Suprapubic skin (tissue), 4 donors: ENCODE results near the gene SRXN1.

Source experiments
- POLR2A ChIP-seq, 2 donors: fragments of 450-650 bp; IDR thresholded peaks; one replicate each; pipeline ENCODE4 v1.6.1; 2017; ENCODE audit warnings: antibody characterized with exemption in 2 of 2, mild to moderate bottlenecking in 2 of 2, moderate library complexity in 2 of 2
- POLR2AphosphoS5 ChIP-seq, 3 donors: sonication (generic); formaldehyde crosslinking; IDR thresholded peaks; one replicate each; pipeline ENCODE4 v1.6.1; 2017; ENCODE audit warnings: antibody characterized with exemption in 3 of 3
- TF ChIP-seq, protein P1 (sequence below), 2 donors: fragments of 200-600 bp in 1 of 2; fragments of 450-650 bp in 1 of 2; sonication (generic) in 1 of 2; IDR thresholded peaks; one replicate each; pipeline ENCODE4 v1.5.1; 2016 to 2019; ENCODE audit warnings: antibody characterized with exemption in 2 of 2, mild to moderate bottlenecking in 1 of 2, moderate library complexity in 1 of 2

DNA sequence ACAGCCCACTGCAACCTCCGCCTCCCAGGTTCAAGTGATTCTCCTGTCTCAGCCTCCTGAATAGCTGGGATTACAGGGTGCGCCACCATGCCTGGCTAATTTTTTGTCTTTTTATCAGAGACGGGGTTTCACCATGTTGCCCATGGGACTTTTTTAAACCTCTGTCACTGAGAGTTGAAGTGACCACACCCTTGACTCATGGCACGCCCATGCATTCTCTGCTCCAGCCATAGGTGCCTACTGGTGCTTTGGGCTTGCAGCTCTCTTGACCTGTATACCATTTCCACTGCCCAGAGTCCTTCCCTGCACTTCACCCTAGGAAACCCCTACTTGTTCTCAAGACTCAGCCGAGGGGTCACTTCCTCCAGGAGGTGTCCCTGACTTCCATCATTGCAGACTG is 25.0 kb upstream of the SRXN1 start:
- TF ChIP-seq, protein P1, sequence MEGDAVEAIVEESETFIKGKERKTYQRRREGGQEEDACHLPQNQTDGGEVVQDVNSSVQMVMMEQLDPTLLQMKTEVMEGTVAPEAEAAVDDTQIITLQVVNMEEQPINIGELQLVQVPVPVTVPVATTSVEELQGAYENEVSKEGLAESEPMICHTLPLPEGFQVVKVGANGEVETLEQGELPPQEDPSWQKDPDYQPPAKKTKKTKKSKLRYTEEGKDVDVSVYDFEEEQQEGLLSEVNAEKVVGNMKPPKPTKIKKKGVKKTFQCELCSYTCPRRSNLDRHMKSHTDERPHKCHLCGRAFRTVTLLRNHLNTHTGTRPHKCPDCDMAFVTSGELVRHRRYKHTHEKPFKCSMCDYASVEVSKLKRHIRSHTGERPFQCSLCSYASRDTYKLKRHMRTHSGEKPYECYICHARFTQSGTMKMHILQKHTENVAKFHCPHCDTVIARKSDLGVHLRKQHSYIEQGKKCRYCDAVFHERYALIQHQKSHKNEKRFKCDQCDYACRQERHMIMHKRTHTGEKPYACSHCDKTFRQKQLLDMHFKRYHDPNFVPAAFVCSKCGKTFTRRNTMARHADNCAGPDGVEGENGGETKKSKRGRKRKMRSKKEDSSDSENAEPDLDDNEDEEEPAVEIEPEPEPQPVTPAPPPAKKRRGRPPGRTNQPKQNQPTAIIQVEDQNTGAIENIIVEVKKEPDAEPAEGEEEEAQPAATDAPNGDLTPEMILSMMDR (IDR thresholded peaks at IDR 0.05) = no peak
- TF ChIP-seq POLR2AphosphoS5 (IDR thresholded peaks at IDR 0.05) = no peak
- TF ChIP-seq POLR2A (IDR thresholded peaks at IDR 0.05) = no peak
